ENCODE measurements around the gene WDR20.

Gene WDR20

DNA sequence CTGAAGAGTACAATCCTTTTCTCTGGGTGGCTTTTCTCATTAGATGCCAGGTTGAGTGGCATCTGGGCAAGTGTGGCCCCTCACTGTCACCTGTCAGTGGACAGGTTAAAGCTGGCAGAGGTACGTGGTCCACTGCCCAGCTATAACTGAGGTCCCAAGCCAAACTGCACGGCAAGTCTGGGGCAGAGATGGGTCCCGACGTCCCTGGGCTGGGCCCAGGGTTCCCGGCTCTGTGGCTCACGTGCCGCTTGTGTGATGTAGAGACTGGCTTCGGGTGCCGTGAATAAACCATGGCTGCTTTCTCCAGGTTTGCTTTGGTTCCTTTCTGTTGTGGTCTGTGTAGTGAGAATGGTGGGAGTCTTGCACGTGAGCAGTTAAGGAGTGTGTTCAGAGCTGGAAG, 77.7 kb downstream of the WDR20 start:
- ATAC-seq (replicated peaks) (no peak), DNase-seq (no peak)
- peaks cover 18 to 35% of the 10 kb centered on the region in 2 donors for H3K36me3 Mint-ChIP-seq
- no peaks in the 10 kb centered on the region for H3K9me3 Mint-ChIP-seq
- peaks cover 21 to 34% of the 10 kb centered on the region in 2 donors for H3K4me1 Mint-ChIP-seq
- H3K4me3 Mint-ChIP-seq, result no peak overlapping the region
- H3K27ac Mint-ChIP-seq, result peak overlapping the region; percentile 39
- H3K27me3 Mint-ChIP-seq, result no peaks in the 10 kb centered on the region

DNA sequence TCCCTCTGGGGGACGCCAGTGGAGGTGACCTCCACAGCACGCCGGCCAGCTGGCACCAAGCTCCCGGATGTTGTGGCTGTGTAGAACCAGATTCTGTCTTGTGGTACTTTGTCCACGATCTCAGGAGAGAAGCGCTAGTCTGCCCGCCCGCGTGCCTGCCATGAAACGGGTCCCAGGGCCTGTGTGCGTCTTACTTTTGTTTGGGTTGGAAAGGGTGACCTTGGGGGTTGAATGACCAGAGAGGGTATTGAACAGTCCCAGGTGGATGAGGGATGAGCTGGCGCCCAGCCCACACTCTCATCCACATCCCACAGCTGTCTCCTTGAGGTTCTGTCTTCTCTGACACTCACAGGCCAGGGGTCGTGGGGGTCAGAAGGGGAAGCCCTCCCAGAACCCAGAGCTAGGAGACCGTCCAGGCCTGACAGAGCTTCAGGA, 78.3 kb downstream of the WDR20 start:
- Mint-ChIP-seq H3K9me3 (no peaks in the 10 kb centered on the region), H3K36me3 (peaks cover 19 to 38% of the 10 kb centered on the region in 2 donors), H3K4me1 (peaks cover 21 to 34% of the 10 kb centered on the region in 2 donors), H3K27ac (no peak overlapping the region), H3K4me3 (no peak overlapping the region), H3K27me3 (no peaks in the 10 kb centered on the region)
- ATAC-seq (replicated peaks), result no peak
- DNase-seq, result no peak

- Mint-ChIP-seq H3K36me3 (peaks cover 20 to 39% of the 10 kb centered on the region in 2 donors), H3K4me1 (peaks cover 21 to 34% of the 10 kb centered on the region in 2 donors), H3K27ac (peak overlapping the region; percentile 42), H3K4me3 (no peak overlapping the region), H3K27me3 (no peaks in the 10 kb centered on the region), H3K9me3 (no peaks in the 10 kb centered on the region)
- DNase-seq (no peak), ATAC-seq (replicated peaks) (no peak)
Measured at GRCh38 chr14:102218688-102219087, 79.0 kb downstream of the WDR20 start.

GRCh38 chr14:102219316-102219715, 79.6 kb downstream of the WDR20 start:
- Mint-ChIP-seq H3K27me3 (no peaks in the 10 kb centered on the region), H3K36me3 (peaks cover 19 to 39% of the 10 kb centered on the region in 2 donors), H3K4me1 (peaks cover 21 to 34% of the 10 kb centered on the region in 2 donors), H3K27ac (peak overlapping the region; percentile 42), H3K9me3 (no peaks in the 10 kb centered on the region), H3K4me3 (no peak overlapping the region)
- no peak for ATAC-seq (replicated peaks)
- DNase-seq, result no peak

DNA sequence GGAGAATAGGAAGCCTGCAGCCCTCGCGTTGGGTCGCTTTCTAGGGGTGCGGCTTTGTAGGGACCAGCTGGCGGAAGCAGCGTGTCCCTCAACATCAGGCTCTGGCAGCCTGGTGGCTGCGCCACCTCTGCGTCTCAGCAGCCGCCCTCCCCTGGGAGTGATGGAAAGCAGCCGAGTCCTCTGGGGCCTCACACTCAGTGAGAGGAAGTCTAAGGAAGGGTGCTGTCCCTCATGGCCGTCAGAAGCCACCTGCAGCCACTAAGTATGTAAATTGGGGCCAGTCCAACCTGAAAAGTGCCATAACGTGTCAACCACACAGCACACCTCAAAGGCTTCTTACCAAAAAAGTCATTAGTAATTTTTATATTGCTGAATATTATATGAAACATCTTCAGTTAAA, 80.3 kb downstream of the WDR20 start:
- Mint-ChIP-seq H3K27me3 (no peaks in the 10 kb centered on the region), H3K4me1 (peaks cover 21 to 34% of the 10 kb centered on the region in 2 donors), H3K4me3 (no peak overlapping the region), H3K9me3 (no peaks in the 10 kb centered on the region), H3K27ac (no peak overlapping the region), H3K36me3 (peaks cover 23 to 44% of the 10 kb centered on the region in 2 donors)
- peak; percentile 99 to 100 for ATAC-seq (replicated peaks)
- peak; percentile 74 for DNase-seq

DNA sequence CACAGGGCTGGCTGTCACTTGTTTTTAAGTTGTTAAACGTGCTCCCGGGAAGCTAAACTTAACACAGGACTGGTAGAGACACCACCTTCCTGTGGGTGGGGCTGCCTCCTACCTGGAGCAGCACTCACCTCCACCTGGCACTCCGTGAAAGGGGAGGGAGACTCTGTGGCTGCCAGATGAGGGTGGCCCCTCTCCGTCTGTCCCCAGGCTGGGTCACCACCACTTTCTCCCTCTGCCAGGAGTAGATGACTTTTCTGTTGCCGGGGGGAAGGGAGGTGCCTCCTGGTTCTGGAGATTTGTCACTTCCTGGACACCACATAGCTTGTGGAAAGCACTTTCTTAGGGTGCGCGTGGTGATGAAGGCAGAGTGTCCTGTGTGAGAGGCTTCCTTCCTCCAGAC, 81.3 kb downstream of the WDR20 start:
- no peaks in the 10 kb centered on the region for H3K9me3 Mint-ChIP-seq
- no peak for DNase-seq
- H3K36me3 Mint-ChIP-seq, result peaks cover 29 to 46% of the 10 kb centered on the region in 2 donors
- H3K27ac Mint-ChIP-seq, result no peak overlapping the region
- H3K4me1 Mint-ChIP-seq, result peaks cover 15 to 31% of the 10 kb centered on the region in 2 donors
- no peak overlapping the region for H3K4me3 Mint-ChIP-seq
- ATAC-seq (replicated peaks), result no peak
- H3K27me3 Mint-ChIP-seq, result no peaks in the 10 kb centered on the region

- DNase-seq, result no peak
- Mint-ChIP-seq H3K27me3 (no peaks in the 10 kb centered on the region), H3K9me3 (no peaks in the 10 kb centered on the region), H3K4me3 (no peak overlapping the region), H3K4me1 (peaks cover 15 to 29% of the 10 kb centered on the region in 2 donors), H3K36me3 (peaks cover 29 to 46% of the 10 kb centered on the region in 2 donors), H3K27ac (no peak overlapping the region)
- ATAC-seq (replicated peaks), result no peak
Measured at GRCh38 chr14:102222009-102222575, 82.4 kb downstream of the WDR20 start.

DNA sequence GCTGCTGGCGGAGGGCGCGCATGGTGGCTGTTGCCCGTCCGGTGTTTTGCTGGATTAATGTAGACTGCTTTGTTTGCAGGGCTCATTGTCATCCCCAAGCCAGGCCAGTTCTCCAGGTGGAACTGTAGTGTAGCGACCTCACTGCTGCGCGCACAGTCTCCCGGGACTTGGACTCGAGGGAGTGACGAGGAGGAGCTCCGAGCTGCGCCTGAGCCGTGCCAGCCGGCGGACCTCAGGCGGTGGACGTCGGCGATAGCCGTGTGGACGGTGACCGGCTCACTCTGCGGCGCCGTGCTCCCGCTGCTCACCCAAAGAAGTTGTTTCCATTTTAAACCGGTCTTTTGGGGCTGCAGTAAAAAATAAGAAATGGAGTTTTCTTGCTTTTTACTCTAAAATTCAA, 83.1 kb downstream of the WDR20 start:
- Mint-ChIP-seq H3K27me3 (no peaks in the 10 kb centered on the region), H3K4me3 (no peak overlapping the region), H3K27ac (no peak overlapping the region), H3K4me1 (peaks cover 12 to 23% of the 10 kb centered on the region in 2 donors), H3K9me3 (no peaks in the 10 kb centered on the region), H3K36me3 (peaks cover 28 to 41% of the 10 kb centered on the region in 2 donors)
- ATAC-seq (replicated peaks), result no peak
- DNase-seq, result no peak

- Mint-ChIP-seq H3K27ac (no peak overlapping the region), H3K27me3 (no peaks in the 10 kb centered on the region), H3K4me1 (peaks cover 9 to 18% of the 10 kb centered on the region in 2 donors), H3K9me3 (no peaks in the 10 kb centered on the region), H3K36me3 (peaks cover 28 to 35% of the 10 kb centered on the region in 2 donors), H3K4me3 (no peak overlapping the region)
- no peak for DNase-seq
- ATAC-seq (replicated peaks), result no peak
Measured at GRCh38 chr14:102223682-102224081, 84.0 kb downstream of the WDR20 start.

DNA sequence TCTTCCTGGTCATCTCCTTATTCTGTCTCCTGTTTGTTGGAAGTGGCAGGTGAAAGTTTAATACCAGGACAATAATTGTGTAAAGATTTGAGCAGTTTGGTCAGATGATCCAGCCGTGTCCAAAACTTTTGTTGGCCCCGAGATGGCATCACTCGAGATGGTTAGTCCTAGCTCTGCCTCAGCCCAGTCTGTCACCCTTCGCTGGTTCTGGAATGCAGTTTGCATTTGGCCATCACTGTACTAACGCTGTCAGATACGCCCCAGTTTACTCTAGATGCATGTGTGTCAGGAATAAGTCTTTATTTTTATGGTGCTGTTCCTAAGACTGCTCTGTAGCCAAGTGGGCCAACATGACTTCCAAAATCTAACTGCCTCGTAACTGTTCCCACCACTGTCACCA, 85.7 kb downstream of the WDR20 start:
- no peaks in the 10 kb centered on the region for H3K9me3 Mint-ChIP-seq
- ATAC-seq (replicated peaks), result no peak
- H3K27ac Mint-ChIP-seq, result no peak overlapping the region
- H3K36me3 Mint-ChIP-seq, result peaks cover 25 to 32% of the 10 kb centered on the region in 2 donors
- no peak overlapping the region for H3K4me3 Mint-ChIP-seq
- H3K27me3 Mint-ChIP-seq, result peaks cover under 1 to 1% of the 10 kb centered on the region in 2 donors
- no peak for DNase-seq
- peaks cover 0 to 6% of the 10 kb centered on the region in 2 donors for H3K4me1 Mint-ChIP-seq

DNA sequence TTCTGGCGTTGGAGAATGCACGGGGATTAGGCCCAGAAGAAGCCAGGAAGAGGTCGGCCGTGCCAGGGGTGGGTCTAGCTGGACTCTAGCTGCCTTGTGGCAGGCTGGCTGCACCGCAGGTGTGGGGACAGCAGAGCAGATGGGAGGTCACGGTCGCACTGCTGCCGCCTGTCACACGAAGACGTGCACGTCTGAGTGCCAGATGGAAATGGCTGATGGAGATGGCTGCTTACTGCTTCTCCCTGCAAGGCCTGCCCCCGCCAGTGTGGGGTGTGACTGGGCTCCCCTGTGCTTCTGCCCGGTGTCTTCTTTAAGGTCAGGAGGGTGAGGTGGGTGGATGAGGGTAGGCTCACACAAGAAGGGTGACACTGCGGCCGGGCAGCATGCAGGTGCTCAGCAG, 86.2 kb downstream of the WDR20 start:
- peaks cover 22 to 29% of the 10 kb centered on the region in 2 donors for H3K36me3 Mint-ChIP-seq
- peaks cover 0 to 3% of the 10 kb centered on the region in 2 donors for H3K4me1 Mint-ChIP-seq
- ATAC-seq (replicated peaks), result no peak

GRCh38 chr14:102226356-102227125, 86.8 kb downstream of the WDR20 start:
- ATAC-seq (replicated peaks), result no peak
- no peak for DNase-seq
- no peaks in the 10 kb centered on the region for H3K4me1 Mint-ChIP-seq
- H3K27me3 Mint-ChIP-seq, result peaks cover 4 to 6% of the 10 kb centered on the region in 2 donors
- no peak overlapping the region for H3K27ac Mint-ChIP-seq
- peaks cover 21 to 27% of the 10 kb centered on the region in 2 donors for H3K36me3 Mint-ChIP-seq
- no peaks in the 10 kb centered on the region for H3K9me3 Mint-ChIP-seq
- H3K4me3 Mint-ChIP-seq, result no peak overlapping the region

More for the DNA sequence above, 86.2 kb downstream of the WDR20 start:
- Mint-ChIP-seq H3K27me3 (peaks cover 4 to 6% of the 10 kb centered on the region in 2 donors), H3K9me3 (no peaks in the 10 kb centered on the region), H3K27ac (no peak overlapping the region), H3K4me3 (no peak overlapping the region)
- no peak for DNase-seq

DNA sequence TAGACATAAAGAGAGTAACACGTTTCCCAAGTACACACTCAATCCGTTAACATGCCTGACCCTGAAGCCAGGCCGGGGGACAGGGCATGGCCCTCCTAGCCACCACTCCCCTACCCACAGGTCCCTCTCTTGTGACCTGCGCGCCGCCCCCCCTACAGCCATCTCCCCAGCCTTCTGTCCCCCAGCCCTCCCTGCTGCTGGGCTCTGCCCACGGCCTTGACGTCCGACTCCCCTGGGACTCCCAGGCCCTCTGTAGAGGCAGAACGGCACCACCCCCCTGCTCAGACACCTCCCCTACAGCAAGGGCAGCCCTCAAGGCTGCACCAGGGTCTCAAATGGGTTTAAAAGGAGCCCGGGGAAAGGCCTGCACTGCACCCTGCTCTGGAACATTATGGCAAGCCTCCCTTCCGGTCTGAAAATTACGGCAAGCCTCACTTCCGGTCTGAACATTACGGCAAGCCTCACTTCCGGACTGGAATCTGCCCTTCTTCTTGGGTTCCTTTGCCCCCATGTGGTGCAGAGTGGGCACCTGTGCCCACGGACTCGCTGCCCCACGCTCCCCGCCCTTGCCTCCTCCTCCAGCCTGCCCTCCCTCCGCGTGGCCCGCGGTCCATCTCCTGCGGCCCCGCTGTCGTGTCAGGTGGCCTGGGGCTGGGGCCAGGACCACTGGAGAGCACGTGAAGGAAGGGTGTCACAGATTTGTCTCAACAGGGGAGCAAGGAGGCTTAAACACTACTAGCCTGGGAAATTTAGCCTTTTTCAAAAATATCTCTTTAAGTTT, 87.7 kb downstream of the WDR20 start:
- H3K4me1 Mint-ChIP-seq, result no peaks in the 10 kb centered on the region
- H3K27ac Mint-ChIP-seq, result peak overlapping the region; percentile 14
- H3K9me3 Mint-ChIP-seq, result no peaks in the 10 kb centered on the region
- DNase-seq, result no peak
- no peak overlapping the region for H3K4me3 Mint-ChIP-seq
- ATAC-seq (replicated peaks), result no peak
- H3K36me3 Mint-ChIP-seq, result peaks cover 17 to 21% of the 10 kb centered on the region in 2 donors
- peaks cover 4 to 6% of the 10 kb centered on the region in 2 donors for H3K27me3 Mint-ChIP-seq

GRCh38 chr14:102229071-102229738, 89.5 kb downstream of the WDR20 start:
- no peaks in the 10 kb centered on the region for H3K4me1 Mint-ChIP-seq
- DNase-seq (no peak), ATAC-seq (replicated peaks) (no peak)
- no peak overlapping the region for H3K27ac Mint-ChIP-seq
- no peaks in the 10 kb centered on the region for H3K9me3 Mint-ChIP-seq
- H3K27me3 Mint-ChIP-seq, result peaks cover 4 to 6% of the 10 kb centered on the region in 2 donors
- no peak overlapping the region for H3K4me3 Mint-ChIP-seq
- peaks cover 12 to 15% of the 10 kb centered on the region in 2 donors for H3K36me3 Mint-ChIP-seq

Measured in stimulated activated naive B cell treated with anti-CD40 and anti-IgM and Interleukin-4, amounts not matched to agents 10 μg/mL and 1 μg/mL and 100 μg/mL, for 72 hours (primary cell).